AG09319 (cell line): ENCODE results near the gene TREX2.

ENCODE experiments used
- DNase-seq: peaks from one replicate; pipeline ENCODE4 v3.0.0-alpha.2; 2010; ENCODE audit warnings: low read depth; ENCODE audit errors: extremely low read depth
- TF ChIP-seq, protein P1 (sequence below): IDR thresholded peaks from 2 replicates; pipeline ENCODE4 v1.5.1; 2011; ENCODE audit warnings: low read depth, mild to moderate bottlenecking, inconsistent platforms, low read length, moderate library complexity

TREX2 gene

DNA sequence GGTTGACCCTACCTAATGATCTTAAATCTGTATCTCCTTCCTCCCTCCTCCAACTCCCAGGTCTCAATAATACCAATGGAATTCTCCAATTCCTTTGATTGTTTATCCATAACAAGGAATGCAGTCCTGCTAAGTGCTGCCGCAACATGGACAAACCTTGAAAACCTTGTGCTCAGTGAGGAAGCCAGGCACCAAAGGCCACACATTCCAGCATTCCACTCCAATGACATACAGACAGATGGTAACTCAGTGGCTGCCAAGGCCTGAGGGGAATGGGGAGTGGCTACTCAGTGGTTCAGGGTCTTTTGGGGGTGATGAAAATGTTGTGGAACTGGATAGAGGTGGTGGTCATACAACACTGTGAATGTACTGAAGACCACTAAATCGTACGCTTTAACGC is 14.1 kb upstream of the TREX2 start:
- no peak for DNase-seq
- TF ChIP-seq, protein P1, sequence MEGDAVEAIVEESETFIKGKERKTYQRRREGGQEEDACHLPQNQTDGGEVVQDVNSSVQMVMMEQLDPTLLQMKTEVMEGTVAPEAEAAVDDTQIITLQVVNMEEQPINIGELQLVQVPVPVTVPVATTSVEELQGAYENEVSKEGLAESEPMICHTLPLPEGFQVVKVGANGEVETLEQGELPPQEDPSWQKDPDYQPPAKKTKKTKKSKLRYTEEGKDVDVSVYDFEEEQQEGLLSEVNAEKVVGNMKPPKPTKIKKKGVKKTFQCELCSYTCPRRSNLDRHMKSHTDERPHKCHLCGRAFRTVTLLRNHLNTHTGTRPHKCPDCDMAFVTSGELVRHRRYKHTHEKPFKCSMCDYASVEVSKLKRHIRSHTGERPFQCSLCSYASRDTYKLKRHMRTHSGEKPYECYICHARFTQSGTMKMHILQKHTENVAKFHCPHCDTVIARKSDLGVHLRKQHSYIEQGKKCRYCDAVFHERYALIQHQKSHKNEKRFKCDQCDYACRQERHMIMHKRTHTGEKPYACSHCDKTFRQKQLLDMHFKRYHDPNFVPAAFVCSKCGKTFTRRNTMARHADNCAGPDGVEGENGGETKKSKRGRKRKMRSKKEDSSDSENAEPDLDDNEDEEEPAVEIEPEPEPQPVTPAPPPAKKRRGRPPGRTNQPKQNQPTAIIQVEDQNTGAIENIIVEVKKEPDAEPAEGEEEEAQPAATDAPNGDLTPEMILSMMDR, result no peak

DNA sequence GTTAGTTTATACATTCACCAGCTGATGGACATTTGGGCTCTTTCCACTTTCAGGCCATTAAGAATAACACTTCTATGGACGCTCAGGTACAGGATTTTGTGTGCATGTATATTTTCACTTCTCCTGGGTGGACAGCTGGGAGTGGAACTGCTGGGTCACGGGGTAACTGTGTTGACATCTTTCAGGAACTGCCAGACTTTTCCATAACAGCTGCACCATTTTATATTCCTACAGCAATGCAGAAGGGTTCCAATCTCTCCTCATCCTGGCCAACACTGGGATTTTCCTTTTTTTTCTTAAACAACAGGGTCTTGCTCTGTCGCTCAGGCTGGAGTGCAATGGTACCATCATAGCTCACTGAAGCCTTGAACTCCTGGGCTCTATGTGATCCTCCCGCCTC is 12.6 kb upstream of the TREX2 start:
- no peak for DNase-seq
- TF ChIP-seq, protein P1, result no peak

DNA sequence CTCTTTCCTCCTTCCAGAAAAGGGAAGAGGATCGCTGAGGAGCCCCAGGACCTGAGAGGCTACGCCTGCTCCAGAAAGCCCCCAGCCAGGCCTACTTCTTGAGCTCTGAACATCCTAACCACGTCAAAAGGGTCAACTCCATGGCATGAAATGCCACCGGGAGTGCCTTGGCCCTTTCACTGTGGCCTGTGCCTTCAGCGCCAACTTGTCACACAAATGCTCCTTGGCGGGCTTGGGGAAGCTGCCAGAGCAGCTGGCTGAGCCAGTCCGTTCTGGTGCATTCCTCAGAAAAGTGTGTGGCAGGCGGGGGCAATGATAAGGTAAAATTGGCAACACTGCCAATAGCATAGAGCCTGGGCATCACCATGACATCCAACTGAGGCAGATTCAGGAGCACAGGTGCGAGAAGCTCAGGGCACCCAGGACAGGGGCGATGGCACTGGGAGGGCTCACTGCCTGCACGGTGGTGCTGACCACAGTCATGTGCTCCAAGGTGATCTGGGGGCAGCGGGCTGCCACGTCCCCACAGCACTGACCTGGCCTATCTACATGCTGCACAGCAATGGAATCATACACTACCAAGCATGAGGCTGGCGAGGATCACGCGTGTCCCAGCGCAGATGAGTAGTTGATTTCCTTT is 12.1 kb upstream of the TREX2 start:
- TF ChIP-seq, protein P1, result no peak
- DNase-seq, result no peak

DNA sequence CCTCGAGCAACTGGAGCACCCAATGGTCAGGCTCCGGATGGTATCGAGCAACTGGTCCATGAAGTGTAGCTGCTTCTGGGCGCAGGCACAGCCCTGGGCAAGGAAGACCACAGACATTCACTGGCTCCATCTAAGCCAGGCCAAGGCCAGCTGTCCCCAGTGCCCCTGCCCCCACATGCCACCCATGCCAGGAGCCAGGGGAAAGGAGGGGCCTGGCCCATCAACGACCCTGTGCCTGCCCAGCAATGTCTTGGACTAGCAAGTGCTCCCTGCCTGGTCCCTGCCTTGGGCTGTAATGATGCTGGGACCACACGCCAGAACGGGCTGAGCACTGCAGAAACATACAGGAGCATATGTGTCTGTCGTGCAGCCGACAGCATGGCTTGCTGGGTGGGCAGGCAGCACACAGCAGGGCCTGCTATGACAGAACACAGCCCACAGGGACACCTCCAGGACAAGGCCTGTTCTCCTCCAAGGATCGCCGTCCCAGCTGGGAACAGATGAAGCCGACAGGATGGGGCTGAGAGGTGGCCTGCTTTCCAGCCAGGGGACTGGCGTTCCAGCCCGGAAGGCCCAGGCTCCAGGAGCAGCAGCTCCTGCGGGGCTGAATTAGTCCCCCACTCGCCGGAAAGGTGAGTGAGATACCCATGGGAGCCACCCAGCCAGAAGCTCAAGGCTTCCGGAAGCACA is 11.4 kb upstream of the TREX2 start:
- TF ChIP-seq, protein P1, result no peak
- no peak for DNase-seq

DNA sequence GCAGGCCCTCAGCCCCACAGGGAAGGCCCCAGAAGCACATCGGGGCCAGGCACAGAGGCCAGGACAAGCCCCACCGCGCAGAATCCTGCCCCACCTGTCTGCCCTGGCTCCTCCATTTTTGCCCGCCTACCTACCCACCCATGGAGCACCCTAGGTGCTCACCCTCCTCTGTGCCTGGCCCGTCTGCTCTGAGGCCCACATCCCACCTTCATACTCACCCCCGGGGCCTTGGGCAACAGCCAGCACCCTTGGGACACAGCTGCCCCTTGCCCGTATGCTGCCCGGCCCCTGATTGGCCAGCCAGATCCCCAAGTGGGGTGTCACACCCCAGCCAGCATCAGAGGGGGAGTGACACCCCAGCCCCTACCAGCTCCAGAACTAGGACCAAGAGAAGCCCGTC is 10.8 kb upstream of the TREX2 start:
- TF ChIP-seq, protein P1, result no peak
- no peak for DNase-seq

DNA sequence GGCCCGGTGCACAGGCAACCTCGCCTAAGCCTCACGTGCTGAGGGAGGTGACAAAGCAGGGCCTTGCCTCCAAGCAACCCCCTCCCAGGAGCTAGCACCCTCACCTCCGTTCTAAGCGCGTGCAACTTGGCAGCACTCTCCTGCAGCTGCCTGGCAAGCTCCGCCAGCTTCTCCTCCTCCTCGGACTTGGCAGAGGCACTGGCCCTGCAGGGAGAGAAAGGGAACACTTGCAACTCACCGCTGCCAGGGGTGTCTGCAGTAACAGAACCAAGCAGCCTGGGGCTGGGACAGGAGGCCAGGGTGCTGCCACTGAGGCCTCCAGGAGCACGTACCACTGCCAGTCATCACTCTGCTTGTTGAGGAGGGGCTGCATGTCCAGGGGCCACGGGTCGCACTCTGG is 10.3 kb upstream of the TREX2 start:
- DNase-seq, result no peak

DNA sequence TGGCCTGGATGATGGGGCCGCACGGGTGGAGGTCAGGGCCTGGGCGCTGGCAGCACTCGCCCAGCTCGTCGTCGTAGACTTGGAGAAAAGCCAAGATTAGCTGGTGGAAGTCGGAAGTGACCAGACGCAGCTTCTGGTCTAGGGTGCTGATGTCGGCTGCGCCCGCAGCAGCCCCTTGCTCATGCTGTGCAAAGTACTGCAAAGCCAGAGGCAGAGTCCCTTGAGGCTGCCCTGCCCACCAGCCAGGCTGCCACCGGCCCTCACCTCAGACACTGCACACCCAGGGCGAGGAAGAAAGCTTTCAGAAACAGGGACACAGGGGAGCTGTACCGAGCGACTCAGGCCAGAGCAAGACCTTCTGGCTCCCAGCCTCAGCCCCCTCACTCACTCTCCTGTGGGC is 9.7 kb upstream of the TREX2 start:
- DNase-seq, result no peak
- TF ChIP-seq, protein P1, result no peak

More for the DNA sequence above, 10.3 kb upstream of the TREX2 start:
- TF ChIP-seq, protein P1, result no peak
